WERI-Rb-1 (cell line): ENCODE results near the gene YEATS4.

ENCODE experiments used
- DNase-seq: peaks from one replicate; pipeline ENCODE4 v3.0.0-alpha.2; 2020
- H3K27ac ChIP-seq: fragments of 250-450 bp; sonication (Bioruptor Pico); 2 replicates; pipeline ENCODE4 v1.5.1; 2020; ENCODE audit warnings: mild to moderate bottlenecking, moderate library complexity
- H3K27me3 ChIP-seq: fragments of 250-450 bp; sonication (Bioruptor Pico); 2 replicates; pipeline ENCODE4 v1.5.1; 2021; ENCODE audit warnings: mild to moderate bottlenecking, low read depth, moderate library complexity; ENCODE audit not compliant: insufficient read depth, severe bottlenecking
- H3K36me3 ChIP-seq: fragments of 250-450 bp; sonication (Bioruptor Pico); 2 replicates; pipeline ENCODE4 v1.5.1; 2020; ENCODE audit warnings: mild to moderate bottlenecking, moderate library complexity
- H3K4me3 ChIP-seq: 2 replicates; pipeline ENCODE4 v1.5.1; 2011; ENCODE audit warnings: low read depth, mild to moderate bottlenecking, control low read depth, low read length
- H3K9me3 ChIP-seq: fragments of 250-450 bp; sonication (Bioruptor Pico); 2 replicates; pipeline ENCODE4 v1.5.1; 2021; ENCODE audit warnings: mild to moderate bottlenecking, moderate library complexity; ENCODE audit not compliant: severe bottlenecking
- CTCF ChIP-seq: IDR thresholded peaks from 2 replicates; pipeline ENCODE4 v1.5.1; 2011; ENCODE audit warnings: low read depth, mild to moderate bottlenecking, control low read depth, inconsistent platforms, low read length

The YEATS4 gene

GRCh38 chr12:69401940-69402339 is 42.4 kb downstream of the YEATS4 start:
- no peak overlapping the region for H3K4me3 ChIP-seq
- DNase-seq = no peak

GRCh38 chr12:69404851-69405565 is 45.5 kb downstream of the YEATS4 start:
- H3K27me3 ChIP-seq = no peaks in the 10 kb centered on the region
- H3K4me3 ChIP-seq = no peak overlapping the region
- no peak overlapping the region for H3K27ac ChIP-seq
- no peaks in the 10 kb centered on the region for H3K9me3 ChIP-seq
- no peak for DNase-seq
- no peak for TF ChIP-seq CTCF
- H3K36me3 ChIP-seq = no peaks in the 10 kb centered on the region; the same call in 1 of the 2 replicates

More at GRCh38 chr12:69401940-69402339, 42.4 kb downstream of the YEATS4 start:
- H3K27me3 ChIP-seq = no peaks in the 10 kb centered on the region
- no peak overlapping the region for H3K27ac ChIP-seq
- no peaks in the 10 kb centered on the region for H3K9me3 ChIP-seq
- peaks cover 10% of the 10 kb centered on the region for H3K36me3 ChIP-seq
- TF ChIP-seq CTCF = no peak

- Histone ChIP-seq H3K9me3 (no peaks in the 10 kb centered on the region), H3K4me3 (no peak overlapping the region), H3K27me3 (no peaks in the 10 kb centered on the region), H3K36me3 (peaks cover 3% of the 10 kb centered on the region; the same call in 1 of the 2 replicates), H3K27ac (no peak overlapping the region)
- TF ChIP-seq CTCF = no peak
- DNase-seq = no peak
Measured at GRCh38 chr12:69405566-69405865, 46.0 kb downstream of the YEATS4 start.

GRCh38 chr12:69406217-69406616 is 46.7 kb downstream of the YEATS4 start:
- Histone ChIP-seq H3K4me3 (no peak overlapping the region), H3K9me3 (no peaks in the 10 kb centered on the region), H3K27ac (no peak overlapping the region), H3K27me3 (no peaks in the 10 kb centered on the region), H3K36me3 (peaks cover 9% of the 10 kb centered on the region)
- DNase-seq = no peak
- no peak for TF ChIP-seq CTCF

GRCh38 chr12:69410571-69410970 is 51.0 kb downstream of the YEATS4 start:
- Histone ChIP-seq H3K9me3 (no peaks in the 10 kb centered on the region), H3K27me3 (no peaks in the 10 kb centered on the region), H3K36me3 (peaks cover 10% of the 10 kb centered on the region), H3K4me3 (no peak overlapping the region), H3K27ac (no peak overlapping the region)
- no peak for DNase-seq
- no peak for TF ChIP-seq CTCF

GRCh38 chr12:69412655-69413054 is 53.1 kb downstream of the YEATS4 start:
- H3K27me3 ChIP-seq = no peaks in the 10 kb centered on the region
- no peaks in the 10 kb centered on the region for H3K9me3 ChIP-seq
- H3K27ac ChIP-seq = no peak overlapping the region
- no peak for TF ChIP-seq CTCF
- DNase-seq = no peak
- no peak overlapping the region for H3K4me3 ChIP-seq
- peaks cover 10% of the 10 kb centered on the region for H3K36me3 ChIP-seq
